ACHN (cell line): ENCODE results near the gene B3GAT2.
"Not testable (repeated sequence)": the region's sequence is repeated elsewhere in the genome, so short reads cannot be mapped to it uniquely, and the experiment has no call there.

ENCODE experiments used
- DNase-seq: peaks from one replicate; pipeline ENCODE4 v3.0.0-alpha.2; 2015
- in situ Hi-C: cut with HindIII; loops from 2 replicates; pipeline ENCODE4 v1.10.0; 2017; ENCODE audit warnings: low sequenced_read_pairs, low pct_ligation_motif_present, low pct_unique_long_range_greater_than_20kb

B3GAT2 gene

DNA sequence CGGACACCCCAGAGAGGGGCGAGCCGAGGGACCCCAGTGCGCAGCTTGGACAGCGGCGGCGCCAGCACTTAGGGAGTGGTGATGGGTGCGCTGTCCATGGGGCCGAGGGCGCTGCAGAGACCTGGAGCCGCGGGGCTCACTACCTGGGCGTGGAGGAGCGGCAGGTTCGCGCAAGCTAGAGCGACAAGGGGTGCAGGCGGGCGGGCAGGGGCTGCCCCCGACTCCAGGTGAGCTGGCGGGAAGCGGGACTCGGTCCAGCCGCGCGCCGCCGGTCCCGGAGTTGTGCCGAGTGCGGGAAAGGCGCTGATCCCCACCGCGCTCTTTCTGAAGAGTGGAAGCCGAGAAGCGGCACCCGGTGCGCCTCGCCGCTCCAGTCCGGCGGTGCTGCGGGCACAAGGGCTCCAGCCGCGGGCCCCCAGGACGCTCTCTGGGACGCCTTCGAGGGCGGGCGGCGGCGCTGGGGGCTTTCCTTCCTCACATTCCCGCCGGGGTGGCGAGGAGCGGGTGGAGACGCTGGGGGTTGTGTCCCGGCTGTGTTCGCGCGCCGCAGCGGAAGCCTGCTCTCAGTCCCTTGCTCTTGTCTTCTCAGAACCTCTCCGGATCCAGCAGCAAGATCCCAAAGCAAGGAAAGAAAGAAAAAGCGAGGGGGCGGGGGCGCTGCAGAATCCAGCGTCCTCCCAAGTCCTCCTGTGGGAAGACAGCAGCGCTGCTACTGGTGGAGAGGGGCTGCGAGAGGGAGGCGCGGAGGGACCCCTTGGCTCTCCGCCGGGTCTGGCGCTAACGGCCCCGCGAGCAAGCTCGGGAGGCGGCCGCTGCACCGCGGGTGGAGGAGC, at the start of gene B3GAT2:
B3GAT2 (minus strand) TSS at position 610 of the 833 bp plus-strand sequence. CDS start 631 bp downstream, outside the sequence.
- in situ Hi-C loops = no loop called here
- DNase-seq = peak; percentile 3

GRCh38 chr6:70998148-70998547, 41.3 kb upstream of the B3GAT2 start:
- in situ Hi-C loops = no loop called here

DNA sequence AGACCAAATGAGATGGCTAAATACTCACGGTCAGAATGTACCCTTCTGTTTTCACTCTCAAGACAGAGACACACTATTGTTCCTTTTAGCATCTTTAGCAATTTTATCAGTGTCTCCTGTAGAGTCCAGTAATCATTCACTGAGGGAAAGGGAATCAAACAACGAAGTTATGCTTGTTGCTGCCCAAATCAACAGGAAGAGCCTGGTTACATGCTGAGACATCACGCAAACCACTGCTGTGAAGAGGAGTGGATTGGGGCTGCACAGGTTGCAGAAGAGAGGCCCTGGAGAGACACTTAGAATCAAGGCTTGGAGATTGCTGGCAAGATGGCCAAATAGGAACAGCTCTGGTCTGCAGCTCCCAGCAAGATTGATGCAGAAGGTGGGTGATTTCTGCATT, 40.5 kb upstream of the B3GAT2 start:
- DNase-seq = no peak
- in situ Hi-C loops = no loop called here

More at GRCh38 chr6:70998148-70998547, 41.3 kb upstream of the B3GAT2 start:
- DNase-seq = no peak

DNA sequence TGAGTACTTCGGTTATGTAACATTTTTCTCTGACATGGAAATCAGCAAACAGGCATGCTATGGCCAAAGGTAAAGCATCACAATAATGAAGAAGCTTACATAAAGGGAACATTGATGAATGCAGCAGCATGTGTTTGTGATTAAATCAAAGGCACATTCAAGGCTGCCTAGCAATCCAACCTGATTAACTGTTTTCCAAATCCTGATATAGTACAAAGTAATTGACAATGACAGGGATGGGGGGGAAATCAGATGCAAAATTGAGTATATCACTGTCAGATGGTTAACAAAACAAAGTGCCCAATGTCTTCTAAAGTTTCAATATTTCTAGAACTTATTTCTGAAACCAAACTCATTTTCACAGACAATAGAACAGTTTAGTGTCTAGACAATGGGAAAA, 39.2 kb upstream of the B3GAT2 start:
- DNase-seq = no peak
- in situ Hi-C loops = no loop called here

DNA sequence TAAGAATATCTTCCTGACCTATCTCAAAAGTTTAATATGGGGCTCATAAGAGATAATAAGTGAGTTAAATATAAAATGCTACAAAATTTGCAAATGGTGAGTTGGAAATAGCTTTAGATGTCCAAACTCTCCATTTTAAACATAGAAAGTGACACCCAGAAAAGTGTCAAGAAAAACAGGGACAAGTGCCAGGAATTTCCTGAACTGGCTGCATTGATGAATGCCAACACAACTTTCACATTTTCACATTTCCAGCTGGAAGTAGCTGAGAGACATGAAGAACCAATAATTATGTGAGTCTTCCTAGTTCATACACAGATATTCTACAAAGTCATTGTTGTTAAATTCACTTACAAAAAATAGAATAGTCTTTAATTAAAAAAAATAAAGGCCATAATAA, 38.6 kb upstream of the B3GAT2 start:
- DNase-seq = no peak
- in situ Hi-C loops = no loop called here

- in situ Hi-C loops = no loop called here
- no peak for DNase-seq
Measured at GRCh38 chr6:70991253-70991652, 34.4 kb upstream of the B3GAT2 start.

- in situ Hi-C loops = no loop called here
- no peak for DNase-seq
Measured at GRCh38 chr6:70985156-70985555, 28.3 kb upstream of the B3GAT2 start.

DNA sequence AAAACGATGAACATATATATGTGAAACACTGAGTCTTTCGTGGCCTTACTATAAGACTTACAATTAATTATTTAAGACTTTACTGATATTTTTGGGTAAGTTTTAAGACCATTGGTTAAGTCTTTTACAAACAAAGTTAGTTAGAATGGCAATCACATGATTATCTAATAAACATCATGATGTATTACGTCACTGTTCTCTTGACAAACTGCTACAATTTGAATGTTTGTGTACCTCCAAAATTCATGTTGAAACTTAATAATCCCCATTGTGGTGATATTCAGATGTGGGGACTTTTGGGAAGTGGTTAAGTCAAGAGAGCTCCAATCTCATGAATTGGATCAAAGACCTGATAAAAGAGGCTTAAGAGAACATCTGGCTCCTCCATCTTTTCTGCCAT, 25.9 kb upstream of the B3GAT2 start:
- in situ Hi-C loops = no loop called here
- no peak for DNase-seq

GRCh38 chr6:70980727-70981126, 23.9 kb upstream of the B3GAT2 start:
- no peak for DNase-seq
- in situ Hi-C loops = no loop called here

- no peak for DNase-seq
- in situ Hi-C loops = no loop called here
Measured at GRCh38 chr6:70973604-70974003, 16.7 kb upstream of the B3GAT2 start.

DNA sequence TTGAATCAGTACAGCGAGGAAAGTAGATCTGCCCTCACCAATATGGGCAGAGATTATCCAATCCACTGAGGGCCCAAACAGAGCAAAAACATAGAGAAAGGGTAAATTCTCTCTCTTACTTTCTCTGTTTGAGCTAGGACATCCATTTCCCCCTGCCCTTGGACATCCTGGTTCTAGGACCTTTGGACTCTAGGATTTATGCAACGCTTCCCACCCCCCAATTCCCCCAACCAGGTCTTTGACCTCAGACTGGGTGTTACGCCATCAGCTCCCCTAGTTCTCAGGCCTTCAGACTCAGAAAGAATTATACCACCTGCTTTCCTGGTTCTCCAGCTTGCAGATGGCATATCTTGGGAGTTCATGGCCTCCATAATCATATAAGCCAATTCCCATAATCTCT, 10.2 kb upstream of the B3GAT2 start:
- no peak for DNase-seq
- in situ Hi-C loops = no loop called here

GRCh38 chr6:70957284-70957617, 391 bp upstream of the B3GAT2 start:
- in situ Hi-C loops = no loop called here
- DNase-seq = no peak

- in situ Hi-C loops = no loop called here
- DNase-seq = no peak
Measured at GRCh38 chr6:70956191-70956450, 739 bp downstream of the B3GAT2 start.

- in situ Hi-C loops = no loop called here
- DNase-seq = peak; percentile 76
Measured at GRCh38 chr6:70955441-70956190, 1.2 kb downstream of the B3GAT2 start.

DNA sequence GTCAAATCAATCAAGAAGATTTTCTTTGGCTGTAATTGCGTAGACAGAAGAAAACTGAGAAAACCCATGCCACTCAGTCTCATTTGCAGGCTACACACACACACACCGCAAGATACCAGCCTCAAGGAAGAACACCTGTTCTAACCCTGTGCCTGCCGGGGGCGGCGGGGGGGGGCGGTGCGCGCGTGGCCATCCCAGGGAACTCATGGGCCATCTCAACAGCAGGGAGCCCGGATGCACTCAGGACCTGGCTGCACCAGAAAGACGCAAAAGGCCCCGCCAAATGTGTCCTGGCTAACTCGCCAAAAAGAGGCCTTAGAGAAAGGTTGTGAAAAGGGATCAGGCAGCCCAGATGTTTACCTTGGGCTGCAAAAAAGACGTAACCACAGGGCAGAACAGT, 2.1 kb downstream of the B3GAT2 start:
- in situ Hi-C loops = no loop called here
- DNase-seq = no peak

DNA sequence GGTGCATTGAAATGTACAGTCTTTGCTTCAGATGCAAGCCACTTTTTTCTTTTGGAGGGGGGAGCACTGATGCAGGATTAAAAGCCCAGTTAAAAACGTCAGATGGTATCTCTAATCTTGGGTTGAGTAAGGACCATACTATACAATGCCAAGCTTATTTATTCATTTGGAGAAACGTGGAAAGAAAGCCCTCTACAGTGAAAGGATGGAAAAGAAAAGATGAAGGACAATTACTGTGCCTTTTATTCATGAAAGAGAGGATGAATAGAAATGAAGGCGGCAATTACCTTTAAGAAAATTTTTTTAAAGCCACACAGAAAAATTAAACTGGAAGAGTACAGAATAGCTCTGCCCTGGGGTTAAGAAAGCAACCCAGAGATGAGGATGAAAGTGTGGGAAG, 2.7 kb downstream of the B3GAT2 start:
- in situ Hi-C loops = no loop called here
- no peak for DNase-seq

- DNase-seq = no peak
- in situ Hi-C loops = no loop called here
Measured at GRCh38 chr6:70952608-70953165, 4.2 kb downstream of the B3GAT2 start.

GRCh38 chr6:70944321-70944720, 12.5 kb downstream of the B3GAT2 start:
- in situ Hi-C loops, DNase-seq: not testable (repeated sequence)

DNA sequence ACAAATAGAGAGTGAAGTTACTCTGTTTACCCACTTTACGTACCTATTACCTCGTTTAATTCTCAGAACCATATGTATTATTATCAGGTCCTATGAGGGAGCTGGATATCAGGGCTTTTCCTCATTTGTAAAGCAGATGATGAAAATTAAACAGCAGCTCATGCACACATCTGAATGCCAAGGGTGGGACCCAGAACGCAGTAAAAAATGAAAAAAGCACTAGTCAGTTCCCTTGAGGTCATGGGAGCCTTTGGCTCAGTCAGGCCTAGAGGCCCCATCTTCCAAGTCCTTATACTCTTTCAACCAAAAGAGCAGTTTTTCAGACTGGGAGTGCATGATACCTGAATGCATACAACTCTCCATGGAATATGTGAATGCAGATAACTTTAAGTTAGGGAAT, 23.0 kb downstream of the B3GAT2 start:
- in situ Hi-C loops = no loop called here
- DNase-seq = no peak

- in situ Hi-C loops = no loop called here
Measured at GRCh38 chr6:70905742-70906141, 51.1 kb downstream of the B3GAT2 start.

More at GRCh38 chr6:70905742-70906141, 51.1 kb downstream of the B3GAT2 start:
- DNase-seq = no peak
